DLD1 (cell line): ENCODE results near the gene IL13.

Source experiments
- in situ Hi-C: cut with HindIII; loops from 2 replicates; pipeline ENCODE4 v1.10.0; 2017; ENCODE audit warnings: low sequenced_read_pairs

The IL13 gene

GRCh38 chr5:132655821-132656773 is 1.9 kb upstream of the IL13 start:
- in situ Hi-C loops, result no loop called here

DNA sequence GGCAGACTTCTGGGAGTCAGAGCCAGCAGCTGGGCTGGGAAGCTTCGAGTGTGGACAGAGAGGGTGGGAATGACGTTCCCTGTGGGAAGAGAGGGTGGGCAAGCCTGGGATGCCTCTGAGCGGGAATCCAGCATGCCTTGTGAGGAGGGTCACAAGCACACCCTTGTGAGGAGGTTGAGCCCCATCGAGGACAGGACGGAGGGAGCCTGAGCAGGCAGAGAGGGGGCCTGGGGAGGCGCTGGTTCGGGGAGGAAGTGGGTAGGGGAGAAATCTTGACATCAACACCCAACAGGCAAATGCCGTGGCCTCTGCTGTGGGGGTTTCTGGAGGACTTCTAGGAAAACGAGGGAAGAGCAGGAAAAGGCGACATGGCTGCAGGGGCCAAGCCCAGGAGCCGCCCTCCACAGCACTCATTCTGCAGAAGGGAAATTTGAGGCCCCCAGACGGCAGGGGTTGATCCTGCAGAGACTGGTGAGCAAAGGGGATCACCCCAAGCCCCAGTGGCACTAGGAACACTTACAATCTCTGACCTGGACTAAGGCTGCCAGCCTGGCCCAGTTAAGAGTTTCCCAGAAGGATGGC is 1.1 kb upstream of the IL13 start:
- in situ Hi-C loops, result no loop called here

GRCh38 chr5:132658381-132659302 is 669 bp downstream of the IL13 start:
- in situ Hi-C loops, result no loop called here

DNA sequence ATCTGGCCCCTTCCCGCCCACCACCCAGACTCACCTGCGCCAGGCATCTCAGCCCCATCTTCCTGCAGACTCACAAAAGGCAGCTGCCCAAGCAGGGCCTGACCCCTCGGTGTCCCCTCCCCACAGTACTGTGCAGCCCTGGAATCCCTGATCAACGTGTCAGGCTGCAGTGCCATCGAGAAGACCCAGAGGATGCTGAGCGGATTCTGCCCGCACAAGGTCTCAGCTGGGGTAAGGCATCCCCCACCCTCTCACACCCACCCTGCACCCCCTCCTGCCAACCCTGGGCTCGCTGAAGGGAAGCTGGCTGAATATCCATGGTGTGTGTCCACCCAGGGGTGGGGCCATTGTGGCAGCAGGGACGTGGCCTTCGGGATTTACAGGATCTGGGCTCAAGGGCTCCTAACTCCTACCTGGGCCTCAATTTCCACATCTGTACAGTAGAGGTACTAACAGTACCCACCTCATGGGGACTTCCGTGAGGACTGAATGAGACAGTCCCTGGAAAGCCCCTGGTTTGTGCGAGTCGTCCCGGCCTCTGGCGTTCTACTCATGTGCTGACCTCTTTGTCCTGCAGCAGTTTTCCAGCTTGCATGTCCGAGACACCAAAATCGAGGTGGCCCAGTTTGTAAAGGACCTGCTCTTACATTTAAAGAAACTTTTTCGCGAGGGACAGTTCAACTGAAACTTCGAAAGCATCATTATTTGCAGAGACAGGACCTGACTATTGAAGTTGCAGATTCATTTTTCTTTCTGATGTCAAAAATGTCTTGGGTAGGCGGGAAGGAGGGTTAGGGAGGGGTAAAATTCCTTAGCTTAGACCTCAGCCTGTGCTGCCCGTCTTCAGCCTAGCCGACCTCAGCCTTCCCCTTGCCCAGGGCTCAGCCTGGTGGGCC is 1.9 kb downstream of the IL13 start:
- in situ Hi-C loops, result no loop called here

GRCh38 chr5:132661231-132662003 is 3.4 kb downstream of the IL13 start:
- in situ Hi-C loops, result no loop called here

DNA sequence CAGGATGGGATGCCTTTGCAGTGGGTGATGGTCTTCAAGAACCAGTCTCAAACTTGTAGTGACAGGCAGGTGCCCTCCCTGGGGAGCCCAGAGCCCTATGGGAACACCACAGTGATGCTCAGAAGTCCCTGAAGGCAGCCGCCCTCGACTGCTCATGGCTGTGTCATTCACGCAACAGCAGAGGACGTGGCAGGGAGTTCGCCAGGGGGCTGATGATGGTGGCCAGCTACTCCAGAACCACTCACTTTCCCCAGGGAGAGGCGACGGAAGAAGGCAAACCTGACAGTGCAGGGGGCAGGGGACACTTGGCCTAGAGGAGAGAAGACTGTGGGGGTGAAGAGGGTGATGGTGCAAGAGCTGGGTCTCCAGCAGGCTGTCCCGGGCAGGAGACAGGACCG is 4.0 kb downstream of the IL13 start:
- in situ Hi-C loops, result no loop called here

- in situ Hi-C loops, result no loop called here
Observed at GRCh38 chr5:132662925-132663770, 5.2 kb downstream of the IL13 start.

DNA sequence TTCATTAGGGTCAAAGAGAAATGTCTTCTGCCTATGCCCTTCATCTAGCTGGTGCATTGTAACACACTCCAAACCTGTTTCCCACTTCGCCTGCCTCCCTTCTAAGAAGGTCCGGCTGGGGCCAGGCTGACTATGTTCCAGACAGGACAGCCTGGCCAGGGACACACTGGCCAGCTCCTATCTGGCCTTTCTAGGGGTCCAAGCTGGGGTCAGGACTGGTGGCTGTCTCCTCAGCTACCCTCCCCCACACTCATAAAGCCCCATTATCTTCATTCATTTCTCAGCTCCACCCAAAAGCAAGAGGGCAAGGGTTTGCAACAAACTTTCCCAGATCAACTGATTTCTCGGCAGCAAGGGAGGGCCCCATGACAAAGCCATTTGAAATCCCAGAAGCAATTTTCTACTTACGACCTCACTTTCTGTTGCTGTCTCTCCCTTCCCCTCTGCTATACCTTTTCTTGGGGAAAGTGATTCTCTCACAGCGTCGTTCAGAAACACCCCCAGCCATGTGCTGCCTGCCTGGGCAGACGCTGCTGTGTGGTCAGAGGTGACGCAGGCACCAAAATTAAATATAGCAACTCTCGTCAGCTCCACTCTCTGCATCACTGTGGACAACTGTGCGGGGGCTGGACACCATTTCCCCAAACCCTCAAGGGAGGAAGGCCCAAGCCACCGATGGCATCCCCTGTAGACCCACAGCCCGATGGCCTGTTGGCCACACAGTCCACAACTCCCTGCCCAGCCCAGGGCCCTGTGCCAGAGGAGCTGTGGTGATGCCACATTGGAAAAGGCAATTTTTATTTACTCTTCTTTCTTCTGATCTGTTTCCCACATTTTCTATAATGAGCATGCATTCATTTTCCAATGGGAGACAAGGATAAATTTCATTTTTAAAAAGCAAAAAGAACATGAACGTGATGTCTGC is 6.1 kb downstream of the IL13 start:
- in situ Hi-C loops, result no loop called here

GRCh38 chr5:132664696-132665209 is 6.8 kb downstream of the IL13 start:
- in situ Hi-C loops, result no loop called here

- in situ Hi-C loops, result no loop called here
Observed at GRCh38 chr5:132665574-132666080, 7.7 kb downstream of the IL13 start.

- in situ Hi-C loops, result no loop called here
Observed at GRCh38 chr5:132666310-132667123, 8.5 kb downstream of the IL13 start.

GRCh38 chr5:132667309-132667708 is 9.3 kb downstream of the IL13 start:
- in situ Hi-C loops, result no loop called here

DNA sequence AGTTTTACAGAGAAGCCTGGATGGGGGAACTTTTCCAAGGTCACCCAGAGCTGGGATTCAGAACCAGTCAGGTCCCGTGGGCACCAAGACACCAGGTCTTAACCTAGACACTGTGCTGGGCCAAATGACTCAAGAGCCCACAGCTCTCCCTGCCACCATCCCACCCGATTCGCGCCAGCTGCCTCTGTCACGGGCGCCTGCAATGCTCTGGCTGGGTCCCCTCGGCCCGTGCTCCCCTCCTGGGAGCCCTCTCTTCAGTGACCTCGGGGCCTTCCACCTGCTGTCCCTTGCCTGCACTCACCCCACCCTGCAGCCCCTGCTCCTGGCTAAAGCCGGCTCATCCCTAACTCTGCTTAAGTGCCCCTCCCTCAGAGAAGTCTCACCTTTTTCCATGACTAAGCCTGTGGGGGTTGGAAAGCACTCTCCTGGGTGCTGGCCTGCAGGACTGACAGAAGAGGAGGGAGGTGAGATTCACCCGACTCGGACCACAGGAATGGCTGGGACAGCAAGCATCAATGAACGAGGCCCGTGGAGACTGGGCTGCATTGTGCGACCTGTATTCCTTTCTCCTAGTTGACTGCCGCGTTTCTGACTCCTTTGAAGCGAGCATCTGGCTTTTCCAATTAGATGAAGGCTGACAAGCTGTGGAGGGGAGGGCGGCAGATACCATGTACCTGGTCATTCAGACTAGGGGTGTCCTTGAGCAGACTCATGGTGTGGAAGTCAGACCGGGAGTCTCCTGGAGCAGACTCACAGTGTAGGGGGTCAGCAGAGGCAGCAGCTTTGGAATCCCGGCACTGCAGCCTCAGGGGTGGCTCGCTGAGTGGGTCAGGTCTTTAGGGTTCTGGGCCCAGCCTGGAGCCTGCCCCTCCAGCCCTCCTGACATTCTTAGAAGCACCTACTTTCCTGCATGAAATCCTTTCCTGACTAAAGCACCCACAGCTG is 10.1 kb downstream of the IL13 start:
- in situ Hi-C loops, result no loop called here

- in situ Hi-C loops, result no loop called here
Observed at GRCh38 chr5:132668706-132669454, 10.9 kb downstream of the IL13 start.

- in situ Hi-C loops, result no loop called here
Observed at GRCh38 chr5:132669455-132669820, 11.5 kb downstream of the IL13 start.
